ENCODE results near the gene ABHD12.

DNA sequence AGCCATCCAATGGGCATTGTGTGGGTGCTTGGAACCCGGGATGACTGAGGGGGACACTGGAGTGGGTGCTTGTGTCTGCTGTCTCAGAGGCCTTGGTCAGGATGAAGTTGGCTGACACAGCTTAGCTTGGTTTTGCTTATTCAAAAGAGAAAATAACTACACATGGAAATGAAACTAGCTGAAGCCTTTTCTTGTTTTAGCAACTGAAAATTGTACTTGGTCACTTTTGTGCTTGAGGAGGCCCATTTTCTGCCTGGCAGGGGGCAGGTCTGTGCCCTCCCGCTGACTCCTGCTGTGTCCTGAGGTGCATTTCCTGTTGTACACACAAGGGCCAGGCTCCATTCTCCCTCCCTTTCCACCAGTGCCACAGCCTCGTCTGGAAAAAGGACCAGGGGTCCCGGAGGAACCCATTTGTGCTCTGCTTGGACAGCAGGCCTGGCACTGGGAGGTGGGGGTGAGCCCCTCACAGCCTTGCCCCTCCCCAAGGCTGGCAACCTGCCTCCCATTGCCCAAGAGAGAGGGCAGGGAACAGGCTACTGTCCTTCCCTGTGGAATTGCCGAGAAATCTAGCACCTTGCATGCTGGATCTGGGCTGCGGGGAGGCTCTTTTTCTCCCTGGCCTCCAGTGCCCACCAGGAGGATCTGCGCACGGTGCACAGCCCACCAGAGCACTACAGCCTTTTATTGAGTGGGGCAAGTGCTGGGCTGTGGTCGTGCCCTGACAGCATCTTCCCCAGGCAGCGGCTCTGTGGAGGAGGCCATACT is 93.3 kb downstream of the ABHD12 start:
- TF ChIP-seq, protein P1, sequence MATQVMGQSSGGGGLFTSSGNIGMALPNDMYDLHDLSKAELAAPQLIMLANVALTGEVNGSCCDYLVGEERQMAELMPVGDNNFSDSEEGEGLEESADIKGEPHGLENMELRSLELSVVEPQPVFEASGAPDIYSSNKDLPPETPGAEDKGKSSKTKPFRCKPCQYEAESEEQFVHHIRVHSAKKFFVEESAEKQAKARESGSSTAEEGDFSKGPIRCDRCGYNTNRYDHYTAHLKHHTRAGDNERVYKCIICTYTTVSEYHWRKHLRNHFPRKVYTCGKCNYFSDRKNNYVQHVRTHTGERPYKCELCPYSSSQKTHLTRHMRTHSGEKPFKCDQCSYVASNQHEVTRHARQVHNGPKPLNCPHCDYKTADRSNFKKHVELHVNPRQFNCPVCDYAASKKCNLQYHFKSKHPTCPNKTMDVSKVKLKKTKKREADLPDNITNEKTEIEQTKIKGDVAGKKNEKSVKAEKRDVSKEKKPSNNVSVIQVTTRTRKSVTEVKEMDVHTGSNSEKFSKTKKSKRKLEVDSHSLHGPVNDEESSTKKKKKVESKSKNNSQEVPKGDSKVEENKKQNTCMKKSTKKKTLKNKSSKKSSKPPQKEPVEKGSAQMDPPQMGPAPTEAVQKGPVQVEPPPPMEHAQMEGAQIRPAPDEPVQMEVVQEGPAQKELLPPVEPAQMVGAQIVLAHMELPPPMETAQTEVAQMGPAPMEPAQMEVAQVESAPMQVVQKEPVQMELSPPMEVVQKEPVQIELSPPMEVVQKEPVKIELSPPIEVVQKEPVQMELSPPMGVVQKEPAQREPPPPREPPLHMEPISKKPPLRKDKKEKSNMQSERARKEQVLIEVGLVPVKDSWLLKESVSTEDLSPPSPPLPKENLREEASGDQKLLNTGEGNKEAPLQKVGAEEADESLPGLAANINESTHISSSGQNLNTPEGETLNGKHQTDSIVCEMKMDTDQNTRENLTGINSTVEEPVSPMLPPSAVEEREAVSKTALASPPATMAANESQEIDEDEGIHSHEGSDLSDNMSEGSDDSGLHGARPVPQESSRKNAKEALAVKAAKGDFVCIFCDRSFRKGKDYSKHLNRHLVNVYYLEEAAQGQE (IDR thresholded peaks at IDR 0.05; ENCODE audit: insufficient replicate concordance, low read depth) = no peak
- TF ChIP-seq, protein P2, sequence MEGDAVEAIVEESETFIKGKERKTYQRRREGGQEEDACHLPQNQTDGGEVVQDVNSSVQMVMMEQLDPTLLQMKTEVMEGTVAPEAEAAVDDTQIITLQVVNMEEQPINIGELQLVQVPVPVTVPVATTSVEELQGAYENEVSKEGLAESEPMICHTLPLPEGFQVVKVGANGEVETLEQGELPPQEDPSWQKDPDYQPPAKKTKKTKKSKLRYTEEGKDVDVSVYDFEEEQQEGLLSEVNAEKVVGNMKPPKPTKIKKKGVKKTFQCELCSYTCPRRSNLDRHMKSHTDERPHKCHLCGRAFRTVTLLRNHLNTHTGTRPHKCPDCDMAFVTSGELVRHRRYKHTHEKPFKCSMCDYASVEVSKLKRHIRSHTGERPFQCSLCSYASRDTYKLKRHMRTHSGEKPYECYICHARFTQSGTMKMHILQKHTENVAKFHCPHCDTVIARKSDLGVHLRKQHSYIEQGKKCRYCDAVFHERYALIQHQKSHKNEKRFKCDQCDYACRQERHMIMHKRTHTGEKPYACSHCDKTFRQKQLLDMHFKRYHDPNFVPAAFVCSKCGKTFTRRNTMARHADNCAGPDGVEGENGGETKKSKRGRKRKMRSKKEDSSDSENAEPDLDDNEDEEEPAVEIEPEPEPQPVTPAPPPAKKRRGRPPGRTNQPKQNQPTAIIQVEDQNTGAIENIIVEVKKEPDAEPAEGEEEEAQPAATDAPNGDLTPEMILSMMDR (IDR thresholded peaks at IDR 0.05; ENCODE audit: insufficient read depth, low read length) = no peak
- TF ChIP-seq POLR2AphosphoS5 (IDR thresholded peaks at IDR 0.05; ENCODE audit: low read depth) = no peak; the same call in 1 of the 2 replicates
